ENCODE results near the gene TAOK3. TPM values are rescaled to one million over a fixed set of nuclear protein-coding genes. Genes with fewer than 3 reads are reported as not detected.

TAOK3 gene
- total and polyA plus RNA-seq, 2 of the 8 experiments (the other 6 are each of a cell fraction or from before 2014, with no cell fraction given): 5.2 to 9.3 TPM

DNA sequence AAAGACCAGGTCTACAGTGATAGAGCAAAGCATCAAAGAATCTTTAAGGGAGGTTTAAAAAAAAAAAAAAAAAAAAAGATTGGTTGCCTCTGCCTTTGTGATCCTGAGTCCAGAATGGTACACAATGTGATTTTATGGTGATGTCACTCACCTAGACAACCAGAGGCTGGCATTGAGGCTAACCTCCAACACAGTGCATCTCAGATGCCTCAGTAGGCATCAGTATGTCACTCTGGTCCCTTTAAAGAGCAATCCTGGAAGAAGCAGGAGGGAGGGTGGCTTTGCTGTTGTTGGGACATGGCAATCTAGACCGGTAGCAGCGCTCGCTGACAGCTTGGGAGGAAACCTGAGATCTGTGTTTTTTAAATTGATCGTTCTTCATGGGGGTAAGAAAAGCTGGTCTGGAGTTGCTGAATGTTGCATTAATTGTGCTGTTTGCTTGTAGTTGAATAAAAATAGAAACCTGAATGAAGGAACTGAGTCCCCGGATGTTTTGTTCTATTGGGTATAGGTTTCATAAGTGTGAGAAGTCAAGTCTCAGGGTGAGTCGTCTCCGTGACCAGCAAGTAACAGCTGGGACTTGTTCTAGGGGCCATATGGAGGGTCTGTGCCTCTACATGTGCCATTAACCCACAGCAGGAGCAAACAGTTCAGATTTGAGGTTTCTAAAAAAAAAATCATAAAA lies 227.5 kb downstream of the TAOK3 start (continued):
- TF ChIP-seq POU5F1 (IDR thresholded peaks at IDR 0.05; ENCODE audit: low read depth, low read length): no peak
